Keratinocyte (primary cell): ENCODE measurements around the gene WDR33. TPM values are rescaled to one million over a fixed set of nuclear protein-coding genes. Genes with fewer than 3 reads are reported as not detected.

ENCODE experiments used
- DNase-seq: peaks from one replicate; pipeline ENCODE4 v3.0.0-alpha.2; 2011; ENCODE audit warnings: low read depth, missing footprints, low spot score
- FAIRE-seq: peaks from 2 replicates; lab custom pipeline; 2011; peaks lifted over from hg19 to GRCh38; lab: Jason Lieb, UNC
- H2AFZ ChIP-seq: 2 replicates; pipeline ENCODE4 v1.6.0; 2012; ENCODE audit warnings: low read length, control low read depth, inconsistent platforms; ENCODE audit not compliant: control insufficient read depth
- H3K27ac ChIP-seq: 2 replicates; pipeline ENCODE4 v1.5.1; 2011; ENCODE audit warnings: low read length; ENCODE audit not compliant: control insufficient read depth, insufficient read depth
- H3K27me3 ChIP-seq: 3 replicates; pipeline ENCODE4 v1.6.0; 2011; ENCODE audit warnings: low read length; ENCODE audit not compliant: control insufficient read depth, insufficient read depth; ENCODE audit errors: extremely low read depth
- H3K36me3 ChIP-seq, 2 experiments: 2 replicates in 1 of 2; 3 replicates in 1 of 2; pipeline ENCODE4 v1.5.1; 2011; ENCODE audit warnings: low read length in 2 of 2, mild to moderate bottlenecking in 1 of 2; ENCODE audit not compliant: control insufficient read depth in 2 of 2, insufficient read depth in 2 of 2; ENCODE audit errors: extremely low read depth in 1 of 2
- H3K4me1 ChIP-seq: 3 replicates; pipeline ENCODE4 v1.5.1; 2011; ENCODE audit warnings: low read length; ENCODE audit not compliant: control insufficient read depth, insufficient read depth; ENCODE audit errors: extremely low read depth
- H3K4me2 ChIP-seq: 3 replicates; pipeline ENCODE4 v1.6.0; 2011; ENCODE audit warnings: low read depth, low read length; ENCODE audit not compliant: control insufficient read depth, insufficient read depth; ENCODE audit errors: extremely low read depth
- H3K4me3 ChIP-seq, 3 experiments: fragments of 200-600 bp in 1 of 3; sonication (generic) in 1 of 3; 2 replicates in 2 of 3; 3 replicates in 1 of 3; pipeline ENCODE4 v1.5.1; 2011 to 2016; ENCODE audit warnings: low read length in 3 of 3, mild to moderate bottlenecking in 3 of 3, control low read depth in 2 of 3, inconsistent platforms in 1 of 3, low read depth in 1 of 3, mixed read lengths in 1 of 3, mixed run types in 1 of 3, moderate library complexity in 1 of 3; ENCODE audit not compliant: control insufficient read depth in 2 of 3, insufficient read depth in 2 of 3; ENCODE audit errors: extremely low read depth in 1 of 3
- H3K79me2 ChIP-seq: 2 replicates; pipeline ENCODE4 v1.6.0; 2012; ENCODE audit warnings: low read length; ENCODE audit not compliant: control insufficient read depth, insufficient read depth
- H3K9ac ChIP-seq: 3 replicates; pipeline ENCODE4 v1.6.0; 2011; ENCODE audit warnings: low read length; ENCODE audit not compliant: control insufficient read depth, insufficient read depth; ENCODE audit errors: extremely low read depth
- H3K9me1 ChIP-seq: 3 replicates; pipeline ENCODE4 v1.6.0; 2011; ENCODE audit warnings: low read length; ENCODE audit not compliant: control insufficient read depth, insufficient read depth; ENCODE audit errors: extremely low read depth
- H3K9me3 ChIP-seq: 2 replicates; pipeline ENCODE4 v1.5.1; 2012; ENCODE audit warnings: low read depth, low read length; ENCODE audit not compliant: control insufficient read depth
- H4K20me1 ChIP-seq: 3 replicates; pipeline ENCODE4 v1.6.0; 2011; ENCODE audit warnings: low read length; ENCODE audit not compliant: control insufficient read depth, insufficient read depth; ENCODE audit errors: extremely low read depth
- CTCF ChIP-seq, 3 experiments: IDR thresholded peaks in 1 of 3; conservative IDR thresholded peaks in 1 of 3; optimal IDR thresholded peaks in 1 of 3; 2 replicates in 2 of 3; 3 replicates in 1 of 3; pipeline versions ENCODE3 to v1.5.1; 2011; ENCODE audit warnings: low read length in 3 of 3, mild to moderate bottlenecking in 3 of 3, moderate library complexity in 2 of 3, control low read depth in 1 of 3, inconsistent platforms in 1 of 3; ENCODE audit not compliant: insufficient read depth in 2 of 3; ENCODE audit errors: extremely low read depth in 1 of 3
- EZH2 ChIP-seq: IDR thresholded peaks from one replicate; pipeline ENCODE4 v1.6.1; 2012; ENCODE audit warnings: inconsistent platforms, mild to moderate bottlenecking, low read length, moderate library complexity
- dilution Hi-C: fragments of 300-500 bp; cut with MboI; formaldehyde crosslinking; loops from one replicate; pipeline ENCODE4 v1.7.0; 2020; ENCODE audit warnings: low sequenced_read_pairs; ENCODE audit not compliant: extremely low pct_ligation_motif_present
- polyA plus RNA-seq, 5 experiments: library from polyadenylated mRNA; depleted of rRNA in 3 of 5; stranded (reverse) in 3 of 5; stranded (forward) in 1 of 5; unstranded in 1 of 5; fragments of >200 nt; gene quantifications; 1 replicate in 1 of 5; 2 replicates in 3 of 5; 3 replicates in 1 of 5; pipeline versions ENCODE4 v1.2.1 to v1.2.3, GENCODE V29; 2011 to 2012; ENCODE audit warnings: missing spikeins in 2 of 5, low read depth in 1 of 5, low replicate concordance in 1 of 5

WDR33 gene
- polyA plus RNA-seq, 1 donor (not counting 4 experiments of a cell fraction or from before 2014, with no cell fraction given) = 44.5 TPM

- dilution Hi-C loops = loop anchor here (25.0 kb wide), 1 partner anchor 111 kb away; no protein-coding TSS in a partner anchor
- Histone ChIP-seq H3K27ac (no peak overlapping the region), H4K20me1 (no peaks in the 10 kb centered on the region), H3K27me3 (no peaks in the 10 kb centered on the region), H3K4me1 (peaks cover 20% of the 10 kb centered on the region), H3K4me2 (no peak overlapping the region), H3K36me3 (peaks cover 0 to 2% of the 10 kb centered on the region in 2 experiments), H2AFZ (no peak overlapping the region), H3K4me3 (no peak overlapping the region), H3K9me1 (no peaks in the 10 kb centered on the region), H3K9ac (no peak overlapping the region), H3K9me3 (no peaks in the 10 kb centered on the region), H3K79me2 (peaks cover 12% of the 10 kb centered on the region)
- no peak for DNase-seq
- FAIRE-seq = no peak
- TF ChIP-seq EZH2 = no peak
- no peak for TF ChIP-seq CTCF (optimal IDR thresholded peaks at IDR 0.05 in 1 of 3, IDR thresholded peaks at IDR 0.05 in 1 of 3, conservative IDR thresholded peaks at IDR 0.05 in 1 of 3; ENCODE audit: extremely low read depth in 1 of 3, insufficient read depth in 2 of 3, low read length in 3 of 3)
These were observed 112.2 kb downstream of the WDR33 start for GRCh38 chr2:127698553-127699355.

- Histone ChIP-seq H3K9me3 (no peaks in the 10 kb centered on the region), H3K36me3 (no peaks in the 10 kb centered on the region), H4K20me1 (no peaks in the 10 kb centered on the region), H3K4me3 (no peak overlapping the region), H3K9ac (no peak overlapping the region), H3K4me1 (peaks cover 12% of the 10 kb centered on the region), H3K27me3 (no peaks in the 10 kb centered on the region), H2AFZ (no peak overlapping the region), H3K79me2 (peaks cover 4% of the 10 kb centered on the region), H3K27ac (no peak overlapping the region), H3K4me2 (no peak overlapping the region), H3K9me1 (no peaks in the 10 kb centered on the region)
- FAIRE-seq (no peak), DNase-seq (no peak)
- dilution Hi-C loops = loop anchor here (25.0 kb wide), 1 partner anchor 110 kb away; no protein-coding TSS in a partner anchor
- TF ChIP-seq EZH2 (no peak), CTCF (optimal IDR thresholded peaks at IDR 0.05 in 1 of 3, IDR thresholded peaks at IDR 0.05 in 1 of 3, conservative IDR thresholded peaks at IDR 0.05 in 1 of 3; ENCODE audit: extremely low read depth in 1 of 3, insufficient read depth in 2 of 3, low read length in 3 of 3) (no peak)
These were observed 113.3 kb downstream of the WDR33 start for GRCh38 chr2:127697482-127698180.
